ENCODE results near the gene RAD51D. TPM values are rescaled to one million over a fixed set of nuclear protein-coding genes. Genes with fewer than 3 reads are reported as not detected.
A peak's percentile ranks its signal among the peaks of the same experiment; 100 is the strongest.

RAD51D gene
- polyA plus RNA-seq, 2 of the 4 experiments (the other 2 are of a cell fraction), result 18.4 to 23.8 TPM

DNA sequence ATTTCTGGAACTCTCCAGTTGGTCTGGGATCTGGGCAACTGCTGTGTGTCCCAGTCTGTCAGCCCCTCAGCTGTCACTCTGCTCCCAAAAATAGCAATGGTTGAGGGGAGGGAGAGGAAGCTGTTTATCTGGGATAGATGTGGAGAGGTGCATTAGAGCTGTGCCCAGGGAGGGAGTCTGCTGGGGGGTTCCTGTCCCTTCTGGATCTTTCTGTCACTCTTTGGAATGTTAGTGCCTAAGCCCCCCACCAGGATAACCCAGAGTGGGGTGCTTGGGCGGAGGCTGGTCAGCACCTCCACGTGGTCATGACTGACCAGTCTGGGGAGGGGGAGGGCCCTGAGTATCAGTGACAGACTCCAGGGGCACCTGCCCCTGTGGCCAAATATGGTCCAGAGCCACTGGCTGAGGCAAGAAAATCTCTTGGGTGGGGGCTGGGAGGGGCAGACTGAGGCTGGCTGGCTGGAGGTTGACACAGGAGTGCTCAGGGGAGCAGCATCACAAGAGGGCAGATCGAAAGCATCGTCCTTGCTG lies 27.8 kb upstream of the RAD51D start, which contains the start of gene UNC45B:
UNC45B (plus strand) TSS at position 443 of the 531 bp plus-strand sequence. CDS start 447 bp downstream, outside the sequence.
- ATAC-seq, result no peak
- ChIA-PET POLR2A (interaction anchor here (1.2 to 1.5 kb wide), 2 partner anchors 15 to 166 kb away, joined by 3 read pairs; no protein-coding TSS in a partner anchor), CTCF (interaction anchor here (0.7 to 3.6 kb wide), 7 partner anchors 13 to 392 kb away, joined by 3 to 17 read pairs (median 4); partner anchors contain the start of gene RAD51D)
- no peaks in the 10 kb centered on the region for H3K4me1 ChIP-seq
- no peak within 1 kb of the TSS for H3K27ac ChIP-seq
- TF ChIP-seq FOSL2 (IDR thresholded peaks at IDR 0.05) (no peak), FOSL2 (CRISPR knock-in tag; IDR thresholded peaks at IDR 0.05) (no peak), RCOR1 (IDR thresholded peaks at IDR 0.05; ENCODE audit: low read depth, low read length) (no peak), JUN (IDR thresholded peaks at IDR 0.05) (no peak)
- TF ChIP-seq, protein P1, sequence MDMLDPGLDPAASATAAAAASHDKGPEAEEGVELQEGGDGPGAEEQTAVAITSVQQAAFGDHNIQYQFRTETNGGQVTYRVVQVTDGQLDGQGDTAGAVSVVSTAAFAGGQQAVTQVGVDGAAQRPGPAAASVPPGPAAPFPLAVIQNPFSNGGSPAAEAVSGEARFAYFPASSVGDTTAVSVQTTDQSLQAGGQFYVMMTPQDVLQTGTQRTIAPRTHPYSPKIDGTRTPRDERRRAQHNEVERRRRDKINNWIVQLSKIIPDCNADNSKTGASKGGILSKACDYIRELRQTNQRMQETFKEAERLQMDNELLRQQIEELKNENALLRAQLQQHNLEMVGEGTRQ (IDR thresholded peaks at IDR 0.05), result no peak
- no peak for FAIRE-seq
- no peaks in the 10 kb centered on the region for H3K9me3 ChIP-seq
- no peak within 1 kb of the TSS for H3K4me3 ChIP-seq
- 78% methylated on average over 4 of the region's 4 CpGs for whole genome bisulfite sequencing (ENCODE audit: missing lambda C conversion rate)
- H3K4me2 ChIP-seq, result no peak within 1 kb of the TSS
- DNase-seq (ENCODE audit: low read depth in 1 of 2, low spot score in 1 of 2), result no peak

DNA sequence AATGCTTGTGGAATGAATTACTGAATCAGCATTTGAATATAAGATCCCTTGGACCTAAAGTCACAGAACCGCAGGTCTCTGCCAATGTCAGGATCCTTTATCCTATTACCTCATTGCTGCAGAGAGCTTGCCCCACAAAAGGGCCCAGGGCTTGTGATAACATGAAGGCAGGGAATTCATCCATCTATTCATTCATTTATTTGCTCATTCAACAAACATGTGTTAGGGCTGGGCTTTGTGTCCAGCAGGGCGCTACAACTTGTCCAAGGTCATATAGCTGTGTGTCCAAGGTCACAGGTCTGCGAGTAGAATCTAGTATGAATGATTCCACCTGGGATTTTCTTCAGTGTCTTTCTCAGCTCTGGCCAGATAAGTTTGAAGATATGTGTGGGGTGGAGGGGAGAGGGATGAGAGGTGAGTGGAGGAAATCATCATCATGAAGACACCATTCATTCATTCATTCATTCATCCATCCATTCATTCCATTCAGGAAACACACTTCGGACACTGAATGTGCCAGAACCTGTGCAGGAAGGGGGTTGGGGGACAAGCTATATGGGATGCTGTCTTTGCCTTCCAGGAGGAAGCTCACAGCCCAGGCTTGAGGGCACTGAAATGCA lies 26.7 kb upstream of the RAD51D start:
- no peak for DNase-seq (ENCODE audit: low read depth in 1 of 2, low spot score in 1 of 2)
- ChIA-PET CTCF (interaction anchor here (1.0 to 3.6 kb wide), 6 partner anchors 14 to 387 kb away, joined by 3 to 17 read pairs (median 4); partner anchors contain the start of gene RAD51D), POLR2A (no interaction called here)
- H3K27ac ChIP-seq, result no peak overlapping the region
- 56% methylated on average over 4 of the region's 4 CpGs for WGBS (ENCODE audit: missing lambda C conversion rate)
- H3K4me1 ChIP-seq, result no peaks in the 10 kb centered on the region
- FAIRE-seq, result no peak
- H3K4me3 ChIP-seq, result no peak overlapping the region
- H3K4me2 ChIP-seq, result no peak overlapping the region
- TF ChIP-seq MAFK (IDR thresholded peaks at IDR 0.05; ENCODE audit: partially characterized antibody) (peak; percentile 28), EHMT2 (IDR thresholded peaks at IDR 0.05; ENCODE audit: low read depth) (no peak), CEBPB (IDR thresholded peaks at IDR 0.05) (no peak)
- H3K9me3 ChIP-seq, result no peaks in the 10 kb centered on the region
- no peak for ATAC-seq

DNA sequence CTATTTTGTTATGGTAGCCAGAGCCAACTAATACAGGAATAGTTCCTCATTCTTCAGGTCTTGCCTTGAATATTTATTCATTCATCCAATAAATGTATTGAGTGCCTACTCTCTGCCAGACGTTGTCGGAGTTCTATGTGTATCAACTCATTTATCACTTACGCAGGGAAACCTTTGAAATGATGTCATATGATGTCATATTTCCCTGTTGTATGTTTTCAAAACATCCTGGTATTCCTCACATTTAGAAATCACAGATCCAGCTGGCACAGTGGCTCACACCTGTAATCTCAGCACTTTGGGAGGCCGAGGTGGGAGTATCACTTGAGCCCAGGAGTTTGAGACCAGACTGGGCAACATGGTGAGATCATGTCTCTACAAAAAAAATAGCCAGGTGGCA lies 25.2 kb upstream of the RAD51D start:
- TF ChIP-seq, protein P2, sequence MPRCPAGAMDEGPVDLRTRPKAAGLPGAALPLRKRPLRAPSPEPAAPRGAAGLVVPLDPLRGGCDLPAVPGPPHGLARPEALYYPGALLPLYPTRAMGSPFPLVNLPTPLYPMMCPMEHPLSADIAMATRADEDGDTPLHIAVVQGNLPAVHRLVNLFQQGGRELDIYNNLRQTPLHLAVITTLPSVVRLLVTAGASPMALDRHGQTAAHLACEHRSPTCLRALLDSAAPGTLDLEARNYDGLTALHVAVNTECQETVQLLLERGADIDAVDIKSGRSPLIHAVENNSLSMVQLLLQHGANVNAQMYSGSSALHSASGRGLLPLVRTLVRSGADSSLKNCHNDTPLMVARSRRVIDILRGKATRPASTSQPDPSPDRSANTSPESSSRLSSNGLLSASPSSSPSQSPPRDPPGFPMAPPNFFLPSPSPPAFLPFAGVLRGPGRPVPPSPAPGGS (IDR thresholded peaks at IDR 0.05), result no peak
- no peak for TF ChIP-seq POLR2A (IDR thresholded peaks at IDR 0.05; ENCODE audit: low read length)
- no peak for TF ChIP-seq ZFP36 (IDR thresholded peaks at IDR 0.05; ENCODE audit: borderline replicate concordance, partially characterized antibody)
- TF ChIP-seq FOSB (CRISPR knock-in tag; IDR thresholded peaks at IDR 0.05), result no peak
- TF ChIP-seq GATA3 (IDR thresholded peaks at IDR 0.05; ENCODE audit: borderline replicate concordance), result no peak
- TF ChIP-seq, protein P3, sequence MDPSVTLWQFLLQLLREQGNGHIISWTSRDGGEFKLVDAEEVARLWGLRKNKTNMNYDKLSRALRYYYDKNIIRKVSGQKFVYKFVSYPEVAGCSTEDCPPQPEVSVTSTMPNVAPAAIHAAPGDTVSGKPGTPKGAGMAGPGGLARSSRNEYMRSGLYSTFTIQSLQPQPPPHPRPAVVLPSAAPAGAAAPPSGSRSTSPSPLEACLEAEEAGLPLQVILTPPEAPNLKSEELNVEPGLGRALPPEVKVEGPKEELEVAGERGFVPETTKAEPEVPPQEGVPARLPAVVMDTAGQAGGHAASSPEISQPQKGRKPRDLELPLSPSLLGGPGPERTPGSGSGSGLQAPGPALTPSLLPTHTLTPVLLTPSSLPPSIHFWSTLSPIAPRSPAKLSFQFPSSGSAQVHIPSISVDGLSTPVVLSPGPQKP (IDR thresholded peaks at IDR 0.05; ENCODE audit: low read depth, low read length), result no peak
- no peak for TF ChIP-seq RFX5 (IDR thresholded peaks at IDR 0.05)
- TF ChIP-seq EHF (CRISPR knock-in tag; IDR thresholded peaks at IDR 0.05), result no peak
- TF ChIP-seq CHD4 (IDR thresholded peaks at IDR 0.05; ENCODE audit: borderline replicate concordance), result no peak
- TF ChIP-seq, protein P4, sequence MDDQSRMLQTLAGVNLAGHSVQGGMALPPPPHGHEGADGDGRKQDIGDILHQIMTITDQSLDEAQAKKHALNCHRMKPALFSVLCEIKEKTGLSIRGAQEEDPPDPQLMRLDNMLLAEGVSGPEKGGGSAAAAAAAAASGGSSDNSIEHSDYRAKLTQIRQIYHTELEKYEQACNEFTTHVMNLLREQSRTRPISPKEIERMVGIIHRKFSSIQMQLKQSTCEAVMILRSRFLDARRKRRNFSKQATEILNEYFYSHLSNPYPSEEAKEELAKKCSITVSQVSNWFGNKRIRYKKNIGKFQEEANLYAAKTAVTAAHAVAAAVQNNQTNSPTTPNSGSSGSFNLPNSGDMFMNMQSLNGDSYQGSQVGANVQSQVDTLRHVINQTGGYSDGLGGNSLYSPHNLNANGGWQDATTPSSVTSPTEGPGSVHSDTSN (IDR thresholded peaks at IDR 0.05), result no peak
- TF ChIP-seq NFE2L2 (conservative IDR thresholded peaks at IDR 0.05; ENCODE audit: low read length), result no peak

More for the DNA sequence above, 25.2 kb upstream of the RAD51D start:
- WGBS (ENCODE audit: missing lambda C conversion rate), result 67% methylated on average over 4 of the region's 4 CpGs
- ChIA-PET CTCF (interaction anchor here (1.2 to 2.3 kb wide), 2 partner anchors 13 to 28 kb away, joined by 4 to 7 read pairs; no protein-coding TSS in a partner anchor), POLR2A (no interaction called here)
- Histone ChIP-seq H3K27ac (no peak overlapping the region), H3K4me3 (no peak overlapping the region), H3K4me1 (peaks cover 9% of the 10 kb centered on the region; the same call in 2 of the 3 replicates), H3K9me3 (no peaks in the 10 kb centered on the region), H3K4me2 (no peak overlapping the region)
- ATAC-seq (no peak), DNase-seq (ENCODE audit: low read depth in 1 of 2, low spot score in 1 of 2) (no peak), FAIRE-seq (no peak)
